ENCODE measurements around the gene TRAPPC1.
"Not testable (repeated sequence)": the region's sequence is repeated elsewhere in the genome, so short reads cannot be mapped to it uniquely, and the experiment has no call there.

Gene TRAPPC1

GRCh38 chr17:7931709-7932482 lies at the start of gene TRAPPC1, which contains the start of gene CNTROB:
Gene TRAPPC1 (minus strand): TSS chr17:7931946. CDS start chr17:7931829, 117 bp downstream.
Gene CNTROB (plus strand): TSS chr17:7932206. CDS start chr17:7933080, 874 bp downstream.
- DNase-seq (ENCODE audit: low read depth in 2 of 2), result peak; percentile 99 to 100

DNA sequence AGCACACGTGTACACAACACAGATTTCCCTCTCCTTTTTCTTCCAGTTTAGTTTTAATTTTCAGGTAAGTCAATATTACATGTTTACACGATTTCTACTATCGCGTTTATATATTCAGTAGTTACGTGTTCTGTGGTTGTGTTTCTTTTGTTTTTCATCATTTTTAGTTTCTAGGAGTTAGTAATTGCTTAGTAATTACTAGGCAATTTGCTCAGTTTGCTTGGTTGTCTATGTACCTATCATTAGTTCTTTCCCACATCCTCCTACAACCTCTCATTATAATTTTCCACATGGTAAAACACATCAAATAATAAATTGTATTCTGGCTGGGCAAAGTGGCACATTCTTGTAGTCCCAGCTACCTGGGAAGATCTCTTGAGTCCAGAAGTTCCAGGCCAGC lies 46.1 kb upstream of the TRAPPC1 start:
- DNase-seq (ENCODE audit: low read depth in 2 of 2), result no peak

GRCh38 chr17:7977039-7977438 lies 45.3 kb upstream of the TRAPPC1 start:
- no peak for DNase-seq (ENCODE audit: low read depth in 2 of 2)

DNA sequence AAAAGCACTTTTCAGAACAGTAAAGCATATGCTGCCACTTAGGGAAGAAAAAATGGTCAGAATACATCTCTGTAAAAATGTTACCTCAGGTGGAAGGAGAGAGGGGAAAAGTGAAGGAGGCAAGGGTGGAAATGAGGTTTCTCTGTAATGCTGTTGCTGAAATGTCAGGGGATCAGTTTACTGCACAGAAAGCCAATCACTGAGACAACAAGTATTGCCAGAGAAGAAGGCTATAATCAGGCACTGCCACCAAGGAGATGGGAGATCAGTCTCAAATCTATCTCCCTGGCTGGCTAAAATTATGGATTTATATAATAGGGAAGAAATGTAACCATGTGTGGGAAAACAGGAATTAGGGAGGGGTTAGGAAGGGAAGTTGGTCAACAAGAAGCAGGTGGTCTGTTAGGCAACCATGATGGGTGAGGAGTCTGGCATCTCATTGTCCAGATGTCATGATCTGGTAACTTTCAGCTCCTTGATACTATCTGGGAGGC lies 42.9 kb upstream of the TRAPPC1 start:
- no peak for DNase-seq (ENCODE audit: low read depth in 2 of 2)

- no peak for DNase-seq (ENCODE audit: low read depth in 2 of 2)
Measured at GRCh38 chr17:7972131-7972785, 40.5 kb upstream of the TRAPPC1 start.

- no peak for DNase-seq (ENCODE audit: low read depth in 2 of 2)
Measured at GRCh38 chr17:7971651-7972050, 39.9 kb upstream of the TRAPPC1 start.

DNA sequence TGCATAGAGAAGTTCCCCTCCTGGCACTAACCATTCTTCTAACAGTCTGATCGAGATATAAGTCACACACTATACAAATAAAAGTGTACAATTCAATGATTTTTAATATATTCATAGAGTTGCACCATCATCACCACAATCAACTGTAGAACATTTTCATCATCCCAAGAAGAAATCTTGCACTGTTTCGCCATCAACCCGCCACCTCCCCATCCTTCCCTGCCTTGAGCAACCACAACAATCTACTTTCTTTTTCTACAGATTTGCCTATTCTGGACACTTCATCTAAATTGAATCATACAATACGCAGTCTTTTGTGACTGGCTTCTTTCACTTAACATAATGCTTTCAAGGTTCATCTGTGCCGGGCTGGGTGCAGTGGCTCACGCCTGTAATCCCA lies 37.7 kb upstream of the TRAPPC1 start:
- no peak for DNase-seq (ENCODE audit: low read depth in 2 of 2)

DNA sequence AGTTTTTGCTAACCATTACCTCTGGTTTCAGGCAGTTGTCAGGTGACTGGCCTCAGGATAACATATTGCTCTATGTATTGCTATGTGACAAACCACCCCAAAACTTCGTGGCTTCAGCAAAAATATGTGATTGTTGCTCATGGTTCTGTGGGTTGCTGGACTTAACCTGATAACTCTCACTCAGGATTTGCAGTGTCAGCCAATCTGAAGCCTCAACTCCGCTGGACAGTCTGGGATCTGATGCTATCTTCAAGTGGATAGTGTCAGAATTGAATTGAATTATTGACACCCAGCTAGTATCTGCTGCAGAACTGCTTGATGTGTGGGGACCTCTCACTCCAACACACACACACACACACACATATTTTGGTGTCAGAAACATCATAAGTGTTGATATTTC lies 36.0 kb upstream of the TRAPPC1 start:
- DNase-seq (ENCODE audit: low read depth in 2 of 2), result no peak

DNA sequence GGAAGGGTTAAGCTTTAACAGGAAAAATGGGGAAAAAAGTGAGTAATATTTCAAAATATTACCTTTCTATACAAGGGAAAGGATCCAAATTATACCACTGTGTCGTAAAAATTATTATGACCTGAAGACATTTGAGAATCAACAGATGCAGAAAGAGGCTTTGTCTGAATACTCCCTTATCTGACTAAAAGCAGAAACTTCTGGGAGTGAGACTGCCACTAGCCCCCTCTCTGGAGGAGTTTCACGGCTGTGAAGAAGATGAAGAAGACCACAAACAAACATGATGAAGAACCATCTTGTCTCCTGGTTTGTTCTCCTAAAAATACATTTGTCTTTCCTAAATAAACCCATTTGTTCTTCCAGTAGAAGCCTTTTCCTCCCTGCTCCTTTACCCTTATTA lies 29.7 kb upstream of the TRAPPC1 start:
- no peak for DNase-seq (ENCODE audit: low read depth in 2 of 2)

DNA sequence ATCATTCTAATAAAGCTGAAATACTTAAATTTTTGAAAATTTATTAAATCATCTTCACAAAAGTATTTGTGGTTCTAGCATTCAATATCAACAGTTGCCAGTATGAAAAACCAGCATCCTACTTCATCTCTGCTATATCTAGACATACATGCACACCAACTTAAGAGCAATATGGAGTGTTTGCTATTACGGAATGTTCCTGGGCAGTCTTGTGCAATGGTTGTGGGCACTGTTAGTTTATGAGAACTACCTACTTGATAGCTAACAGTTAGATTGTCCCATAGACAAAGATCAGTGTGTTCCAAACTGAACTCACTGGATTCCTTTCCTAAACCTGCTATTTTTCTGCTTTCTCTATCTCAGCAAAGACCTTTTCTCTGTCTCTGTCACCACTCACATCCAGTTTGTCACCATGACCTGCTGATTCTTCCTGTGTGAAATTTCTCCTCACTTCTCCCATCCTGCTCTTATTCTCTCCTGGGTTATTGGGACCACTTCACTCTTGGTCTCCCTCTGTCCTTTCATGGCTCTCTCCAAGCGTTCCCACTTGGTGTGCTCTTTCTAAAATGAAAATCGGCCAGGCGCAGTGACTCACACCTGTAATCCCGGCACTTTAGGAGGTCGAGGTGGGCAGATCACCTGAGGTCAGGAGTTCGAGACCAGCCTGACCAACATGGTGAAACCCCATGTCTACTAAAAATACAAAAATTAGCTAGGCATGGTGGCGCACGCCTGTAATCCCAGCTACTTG lies 27.9 kb upstream of the TRAPPC1 start:
- DNase-seq (ENCODE audit: low read depth in 2 of 2), result no peak

DNA sequence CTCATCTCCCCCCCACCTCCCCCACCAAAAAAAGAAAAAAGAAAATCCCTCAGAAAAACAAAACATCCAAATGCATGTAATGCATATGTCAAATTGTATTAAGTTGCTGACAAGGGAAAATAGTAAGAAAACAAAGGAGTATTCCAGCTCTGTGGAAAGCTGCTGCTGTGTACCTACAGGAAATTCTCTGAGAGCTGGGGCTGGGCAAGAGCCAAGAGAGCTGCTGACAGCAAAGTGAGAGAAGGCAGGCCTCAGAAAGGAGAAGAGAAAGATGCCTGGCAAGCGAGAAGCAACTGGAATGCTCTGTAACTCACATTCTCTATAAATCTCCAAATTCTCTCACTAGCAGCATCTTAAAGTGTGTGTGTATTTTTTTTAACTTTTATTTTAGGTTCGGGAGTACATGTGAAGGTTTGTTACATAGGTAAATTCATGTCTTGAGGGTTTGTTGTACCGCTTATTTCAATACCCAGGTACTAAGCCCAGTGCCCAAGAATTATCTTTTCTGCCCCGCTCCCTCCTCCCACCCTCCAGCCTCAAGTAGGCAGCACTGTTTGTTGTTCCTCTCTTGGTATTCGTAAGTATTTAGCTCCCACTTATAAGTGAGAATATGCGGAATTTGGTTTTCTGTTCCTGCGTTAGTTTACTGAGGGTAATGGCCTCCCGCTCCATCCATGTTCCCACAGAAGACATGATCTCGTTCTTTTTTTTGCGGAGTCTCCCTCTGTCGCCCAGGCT lies 24.7 kb upstream of the TRAPPC1 start:
- no peak for DNase-seq (ENCODE audit: low read depth in 2 of 2)

- no peak for DNase-seq (ENCODE audit: low read depth in 2 of 2)
Measured at GRCh38 chr17:7955414-7956227, 23.9 kb upstream of the TRAPPC1 start.

DNA sequence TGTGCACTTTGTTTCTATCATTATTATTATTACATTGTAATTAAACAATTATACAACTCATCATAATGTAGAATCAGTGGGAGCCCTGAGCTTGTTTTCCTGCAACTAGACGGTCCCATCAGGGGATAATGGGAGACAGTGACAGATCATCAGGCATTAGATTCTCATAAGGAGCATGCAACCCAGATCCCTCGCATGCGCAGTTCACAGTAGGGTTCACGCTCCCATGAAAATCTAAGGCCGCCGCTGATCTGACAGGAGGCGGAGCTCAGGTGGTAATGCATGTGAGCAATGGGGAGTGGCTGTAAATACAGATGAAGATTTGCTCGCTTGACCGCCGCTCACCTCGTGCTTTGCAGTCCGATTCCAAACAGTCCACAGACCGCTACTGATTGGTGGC lies 21.5 kb upstream of the TRAPPC1 start:
- not testable (repeated sequence) for DNase-seq (ENCODE audit: low read depth in 2 of 2)

DNA sequence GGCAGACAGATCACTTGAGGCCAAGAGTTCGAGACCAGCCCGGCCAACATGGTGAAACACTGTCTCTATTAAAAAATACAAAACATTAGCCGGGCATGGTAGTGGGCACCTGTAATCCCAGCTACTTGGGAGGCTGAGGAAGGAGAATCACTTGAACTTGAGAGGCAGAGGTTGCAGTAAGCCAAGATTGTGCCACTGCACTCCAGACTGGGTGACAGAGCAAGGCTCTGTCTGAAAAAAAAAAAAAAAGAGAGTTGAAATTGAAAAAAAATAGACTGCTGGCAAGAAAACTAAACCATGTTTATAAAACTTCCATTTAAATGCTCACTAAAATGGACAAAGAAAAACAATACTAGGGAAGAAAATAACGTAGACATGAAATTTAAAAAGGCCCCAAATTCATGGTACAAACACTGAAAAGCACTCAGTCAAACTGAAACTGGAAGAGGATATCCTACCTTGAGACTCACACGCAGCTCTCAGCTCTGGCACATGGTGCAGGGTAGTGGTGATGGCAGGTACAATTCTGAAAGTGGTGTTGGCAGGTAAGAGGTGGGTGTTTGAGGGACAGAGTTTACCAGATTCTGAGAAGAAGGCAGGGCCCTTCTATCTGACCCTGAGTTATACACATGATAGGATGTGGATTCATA lies 19.5 kb upstream of the TRAPPC1 start:
- DNase-seq (ENCODE audit: low read depth in 2 of 2), result peak in 1 of 2 experiments; percentile 28

DNA sequence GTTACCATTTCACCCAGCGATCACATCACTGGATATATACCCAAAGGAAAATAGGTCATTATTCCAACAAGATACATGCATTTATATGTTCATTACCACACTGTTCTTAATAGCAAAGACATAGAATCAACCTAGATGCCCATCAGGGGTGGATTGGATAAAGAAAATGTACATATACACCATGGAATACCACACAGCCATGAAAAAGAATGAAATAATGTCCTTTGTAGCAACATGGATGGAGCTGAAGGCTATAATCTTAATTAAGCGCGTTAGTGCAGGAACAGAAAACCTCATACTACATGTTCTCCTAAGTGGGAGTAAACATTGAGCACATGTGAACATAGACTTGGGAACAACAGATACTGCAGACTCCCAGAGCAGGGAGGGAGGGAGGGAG lies 18.8 kb upstream of the TRAPPC1 start:
- no peak for DNase-seq (ENCODE audit: low read depth in 2 of 2)

DNA sequence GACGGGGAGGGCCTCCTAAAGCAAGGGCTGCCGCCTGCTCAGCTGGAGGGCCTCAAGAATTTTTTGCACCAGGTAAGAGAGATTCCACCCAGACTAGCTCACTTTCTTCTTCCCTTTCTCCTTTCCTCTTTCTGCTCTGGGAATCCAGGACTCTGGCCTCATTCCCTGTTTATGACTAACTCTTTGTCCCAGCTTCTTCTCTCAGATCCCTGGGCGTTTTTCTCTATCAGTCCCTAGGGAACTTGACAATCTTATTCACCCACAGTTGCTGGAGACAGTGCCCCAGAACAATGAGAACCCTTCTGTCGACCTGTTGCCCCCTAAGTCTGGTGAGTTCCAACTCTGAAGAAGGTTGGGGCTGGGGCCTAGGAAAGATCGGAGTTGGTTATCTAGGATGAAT lies 15.9 kb upstream of the TRAPPC1 start:
- no peak for DNase-seq (ENCODE audit: low read depth in 2 of 2)

DNA sequence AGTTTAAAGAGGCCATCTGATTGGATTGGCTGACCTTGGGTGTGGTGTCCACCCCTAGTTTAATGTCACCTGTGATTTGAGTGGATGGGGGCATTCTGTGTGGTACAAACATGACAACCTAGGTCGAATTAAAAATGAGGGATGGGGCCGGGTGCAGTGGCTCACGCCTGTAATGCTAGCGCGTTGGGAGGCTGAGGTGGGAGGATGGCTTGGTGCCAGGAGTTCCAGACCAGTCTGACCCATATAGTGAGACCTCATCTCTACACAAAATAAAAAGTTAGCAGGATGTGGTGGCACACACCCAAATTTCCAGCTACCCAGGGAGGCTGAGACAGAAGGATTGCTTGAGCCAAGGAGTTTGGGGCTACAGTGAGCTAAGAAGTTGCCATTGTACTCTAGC lies 14.7 kb upstream of the TRAPPC1 start:
- DNase-seq (ENCODE audit: low read depth in 2 of 2), result no peak

GRCh38 chr17:7945651-7946050 lies 13.9 kb upstream of the TRAPPC1 start:
- DNase-seq (ENCODE audit: low read depth in 2 of 2), result no peak

- DNase-seq (ENCODE audit: low read depth in 2 of 2), result no peak
Measured at GRCh38 chr17:7944326-7944725, 12.6 kb upstream of the TRAPPC1 start.

DNA sequence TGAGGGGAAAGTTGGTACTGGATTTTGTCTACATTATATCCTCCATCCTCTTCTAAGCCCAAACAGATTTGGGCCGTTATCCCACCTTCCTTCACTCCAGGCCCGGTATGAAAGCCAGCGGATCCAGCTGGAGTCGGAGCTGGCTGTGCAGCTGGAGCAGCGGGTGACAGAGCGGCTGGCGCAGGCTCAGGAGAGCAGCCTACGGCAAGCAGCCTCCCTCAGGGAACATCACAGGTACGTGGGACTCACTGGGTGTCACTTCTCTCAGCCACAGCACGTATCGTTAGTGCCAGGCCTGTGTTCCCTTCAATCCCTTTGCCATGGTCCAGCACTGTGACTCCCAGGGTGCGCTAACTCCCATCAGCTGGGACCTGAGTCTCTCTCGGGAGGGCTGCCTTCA lies 11.5 kb upstream of the TRAPPC1 start:
- no peak for DNase-seq (ENCODE audit: low read depth in 2 of 2)
